Dendritic cell treated with granulocyte-macrophage colony-stimulating factor and Interleukin-4, amounts not matched to agents 40 ng/mL and 50 ng/mL, for 4 days (primary cell): ENCODE results near the gene BCL2L13.

Experiments used
- H3K27ac Mint-ChIP-seq: one replicate; pipeline ENCODE4 v1.8.0; 2022; ENCODE audit warnings: mild to moderate bottlenecking, mixed read lengths
- H3K27me3 Mint-ChIP-seq: one replicate; pipeline ENCODE4 v1.8.0; 2022; ENCODE audit warnings: mild to moderate bottlenecking, mixed read lengths
- H3K36me3 Mint-ChIP-seq: one replicate; pipeline ENCODE4 v1.8.0; 2022; ENCODE audit warnings: low read depth, mixed read lengths
- H3K4me1 Mint-ChIP-seq: one replicate; pipeline ENCODE4 v1.8.0; 2022; ENCODE audit warnings: low read depth, mixed read lengths
- H3K4me3 Mint-ChIP-seq: one replicate; pipeline ENCODE4 v1.8.0; 2022; ENCODE audit warnings: mild to moderate bottlenecking, moderate library complexity, mixed read lengths
- H3K9me3 Mint-ChIP-seq: one replicate; pipeline ENCODE4 v1.8.0; 2022; ENCODE audit warnings: mixed read lengths
- intact Hi-C: fragments of 100-400 bp; cut with micrococcal nuclease; formaldehyde crosslinking; loops from one replicate; pipeline ENCODE4 v1.15.0; 2022

The BCL2L13 gene

DNA sequence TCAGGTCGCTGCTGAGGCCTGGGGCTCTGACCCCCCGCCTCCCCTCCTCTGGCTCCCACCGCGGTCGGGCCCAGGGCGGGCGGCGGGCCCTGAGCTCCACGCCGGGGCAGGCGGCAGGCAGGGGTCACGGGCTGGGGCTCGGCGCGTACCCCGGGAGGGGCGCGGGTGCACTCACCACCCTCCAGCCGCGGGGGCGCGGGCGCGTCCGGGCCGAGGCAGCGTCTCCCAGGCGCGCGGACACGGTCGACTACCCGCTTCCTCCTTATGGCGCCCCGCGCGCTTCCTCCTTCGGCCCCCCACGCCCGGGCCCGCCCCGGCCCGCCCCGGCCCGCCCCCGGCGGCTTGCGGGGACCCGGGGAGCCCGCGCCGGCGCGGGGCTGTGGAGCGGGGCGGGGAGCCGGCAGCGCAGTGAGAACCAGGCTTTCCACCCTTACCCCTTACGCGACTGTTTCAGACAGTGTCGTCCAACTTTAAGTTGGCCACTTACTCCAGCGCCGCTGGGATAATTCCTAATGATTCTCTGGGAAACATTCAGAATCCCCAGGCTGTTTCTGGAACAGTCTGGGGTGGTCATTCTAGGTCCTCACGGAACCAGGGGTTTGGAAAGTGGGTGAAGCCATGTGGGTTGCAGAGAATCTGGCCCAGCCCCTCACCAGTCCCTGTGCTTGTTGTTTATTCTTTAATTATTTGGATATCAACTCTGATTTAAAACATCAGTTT, 135.8 kb downstream of the BCL2L13 start, which contains the start of gene BID:
BID (minus strand) TSS at position 264 of the 720 bp plus-strand sequence. CDS start 24,353 bp downstream, outside the sequence.
- H3K9me3 Mint-ChIP-seq, result no peaks in the 10 kb centered on the region

DNA sequence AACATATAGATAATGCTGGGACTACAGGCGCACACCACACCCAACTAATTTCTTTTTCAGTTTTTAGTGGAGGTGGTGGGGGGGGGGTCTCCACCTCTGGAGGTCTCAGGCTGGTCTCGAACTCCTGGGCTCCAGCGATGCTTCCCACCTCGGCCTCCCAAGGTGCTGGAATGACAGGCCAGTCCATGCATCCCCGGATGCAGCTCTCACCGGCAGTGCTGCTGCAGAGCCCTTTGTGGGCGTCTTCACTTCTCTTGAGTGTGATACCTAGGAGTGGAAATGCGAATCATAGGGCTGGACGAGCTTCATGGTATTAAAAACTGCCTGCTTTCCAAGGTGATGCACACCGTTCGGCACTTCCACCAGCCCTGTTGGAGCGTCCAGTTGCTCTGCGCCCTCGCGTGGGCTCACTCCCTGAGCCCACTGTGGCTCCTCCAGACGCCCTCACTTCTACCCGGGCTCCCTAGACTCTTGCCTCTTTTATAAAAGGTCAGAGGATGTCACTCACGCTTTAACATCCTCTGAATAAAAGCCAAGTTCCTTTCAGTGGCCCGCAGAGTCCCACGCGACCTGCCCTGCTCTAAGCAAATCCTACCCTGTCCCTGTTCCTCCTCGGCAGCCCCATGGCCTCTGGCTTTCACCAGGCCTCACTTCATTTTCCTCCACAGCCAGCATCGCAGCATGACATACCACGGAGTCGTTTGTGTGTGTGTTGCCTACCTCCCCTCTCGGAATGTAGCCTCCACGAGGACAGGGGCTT, 136.5 kb downstream of the BCL2L13 start:
- Mint-ChIP-seq H3K4me3 (peak overlapping the region; percentile 44), H3K4me1 (peaks cover 80% of the 10 kb centered on the region), H3K9me3 (no peaks in the 10 kb centered on the region), H3K27ac (peak overlapping the region; percentile 100), H3K36me3 (peaks cover 44% of the 10 kb centered on the region), H3K27me3 (no peaks in the 10 kb centered on the region)
- intact Hi-C loops, result no loop called here

More for the DNA sequence above, 135.8 kb downstream of the BCL2L13 start, which contains the start of gene BID:
- H3K4me3 Mint-ChIP-seq, result peak within 1 kb of the TSS; percentile 96
- peaks cover 51% of the 10 kb centered on the region for H3K36me3 Mint-ChIP-seq
- H3K4me1 Mint-ChIP-seq, result peaks cover 80% of the 10 kb centered on the region
- no peaks in the 10 kb centered on the region for H3K27me3 Mint-ChIP-seq
- H3K27ac Mint-ChIP-seq, result peak within 1 kb of the TSS; percentile 100
- intact Hi-C loops, result no loop called here

DNA sequence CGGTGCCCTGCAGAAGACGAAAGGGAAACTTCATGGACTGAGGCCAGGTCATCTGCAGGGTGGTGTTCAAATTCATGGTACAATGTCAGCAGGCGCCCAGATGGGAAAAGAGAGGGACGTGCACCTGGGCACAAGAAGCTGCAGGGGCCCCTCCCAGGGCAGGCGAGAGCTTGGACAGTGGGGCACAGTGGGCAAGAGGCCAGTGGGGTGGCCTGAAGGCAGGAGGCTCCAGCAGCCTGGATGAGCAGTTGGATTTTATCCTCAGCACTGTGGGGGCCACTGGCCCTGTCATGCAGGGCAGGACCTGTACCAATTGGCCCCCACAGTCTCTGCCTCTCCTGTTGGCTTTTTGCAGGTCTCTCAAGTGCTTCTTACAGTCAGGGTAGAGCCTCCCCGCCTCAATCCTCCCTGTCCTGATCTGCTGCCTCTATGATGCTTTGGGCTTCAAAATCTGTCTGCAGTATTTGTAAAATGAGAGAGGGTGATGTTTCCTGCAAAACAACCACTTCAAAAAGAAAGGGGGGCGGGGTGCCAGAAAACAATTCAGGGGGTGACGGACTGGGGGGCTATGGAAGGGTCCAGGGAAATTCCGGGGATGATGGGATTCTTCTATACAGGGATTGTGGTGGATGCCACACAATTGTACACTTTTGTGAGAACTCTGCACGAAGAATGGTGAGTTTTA, 137.4 kb downstream of the BCL2L13 start:
- peaks cover 80% of the 10 kb centered on the region for H3K4me1 Mint-ChIP-seq
- no peak overlapping the region for H3K4me3 Mint-ChIP-seq
- H3K9me3 Mint-ChIP-seq, result no peaks in the 10 kb centered on the region
- no peaks in the 10 kb centered on the region for H3K27me3 Mint-ChIP-seq
- H3K27ac Mint-ChIP-seq, result peak overlapping the region; percentile 100
- intact Hi-C loops, result no loop called here
- H3K36me3 Mint-ChIP-seq, result peaks cover 36% of the 10 kb centered on the region

GRCh38 chr22:17777005-17777716, 138.6 kb downstream of the BCL2L13 start:
- H3K27ac Mint-ChIP-seq, result peak overlapping the region; percentile 100
- intact Hi-C loops, result no loop called here
- peak overlapping the region; percentile 89 for H3K4me3 Mint-ChIP-seq
- peaks cover 80% of the 10 kb centered on the region for H3K4me1 Mint-ChIP-seq
- H3K9me3 Mint-ChIP-seq, result no peaks in the 10 kb centered on the region
- no peaks in the 10 kb centered on the region for H3K27me3 Mint-ChIP-seq
- H3K36me3 Mint-ChIP-seq, result peaks cover 24% of the 10 kb centered on the region

GRCh38 chr22:17777717-17778044, 139.1 kb downstream of the BCL2L13 start:
- Mint-ChIP-seq H3K9me3 (no peaks in the 10 kb centered on the region), H3K27me3 (no peaks in the 10 kb centered on the region), H3K4me1 (peaks cover 80% of the 10 kb centered on the region), H3K4me3 (peak overlapping the region; percentile 89), H3K36me3 (peaks cover 18% of the 10 kb centered on the region), H3K27ac (peak overlapping the region; percentile 100)
- intact Hi-C loops, result no loop called here

- Mint-ChIP-seq H3K4me1 (peaks cover 84% of the 10 kb centered on the region), H3K9me3 (no peaks in the 10 kb centered on the region), H3K36me3 (peaks cover 10% of the 10 kb centered on the region), H3K27ac (peak overlapping the region; percentile 100), H3K4me3 (peak overlapping the region; percentile 89), H3K27me3 (no peaks in the 10 kb centered on the region)
- intact Hi-C loops, result no loop called here
Measured at GRCh38 chr22:17778412-17778976, 139.9 kb downstream of the BCL2L13 start.

DNA sequence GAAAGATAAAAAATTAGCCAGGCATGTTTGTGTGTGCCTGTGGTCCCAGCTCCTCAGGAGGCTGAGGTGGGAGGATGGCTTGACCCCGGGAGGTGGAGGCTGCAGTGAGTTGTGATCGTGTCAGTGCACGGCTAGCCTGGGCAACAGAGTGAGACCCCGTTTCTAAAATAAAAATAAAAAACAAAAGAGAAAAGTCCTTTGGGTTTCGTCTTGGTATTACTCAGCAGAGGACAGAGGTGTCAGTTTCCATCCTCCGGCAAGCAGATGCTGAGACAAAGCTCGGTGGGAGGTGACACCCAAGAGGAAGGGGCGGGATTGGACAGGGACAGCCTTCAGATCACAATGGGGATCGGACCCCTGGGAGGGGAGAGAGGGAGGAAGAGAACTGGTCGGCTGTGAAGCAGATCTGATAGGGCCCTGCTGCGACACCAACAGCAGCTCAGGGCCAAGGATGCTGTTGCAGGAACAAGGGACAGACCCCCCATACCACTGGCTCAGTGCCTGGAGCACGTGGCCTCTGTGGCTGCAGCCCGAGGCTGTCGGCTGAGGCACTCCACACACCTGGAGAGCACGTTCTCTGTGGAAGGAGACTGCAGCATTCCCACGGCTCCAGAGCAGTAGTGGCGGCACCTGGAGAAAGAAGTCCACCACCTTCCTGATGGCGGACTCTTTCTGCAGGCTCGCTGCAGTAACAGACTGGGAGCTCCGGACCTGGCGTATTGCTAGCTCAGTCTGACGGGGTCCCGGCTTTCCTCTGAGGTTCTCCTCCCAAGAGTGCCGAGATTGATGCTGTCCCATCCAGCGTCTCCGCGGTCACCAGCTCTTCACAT, 140.9 kb downstream of the BCL2L13 start:
- no peaks in the 10 kb centered on the region for H3K9me3 Mint-ChIP-seq
- peaks cover 86% of the 10 kb centered on the region for H3K4me1 Mint-ChIP-seq
- peak overlapping the region; percentile 37 for H3K4me3 Mint-ChIP-seq
- H3K27me3 Mint-ChIP-seq, result no peaks in the 10 kb centered on the region
- peaks cover 8% of the 10 kb centered on the region for H3K36me3 Mint-ChIP-seq
- intact Hi-C loops, result loop anchor here (2.0 kb wide), 3 partner anchors 19 to 27 kb away; no protein-coding TSS in a partner anchor
- peak overlapping the region; percentile 100 for H3K27ac Mint-ChIP-seq

DNA sequence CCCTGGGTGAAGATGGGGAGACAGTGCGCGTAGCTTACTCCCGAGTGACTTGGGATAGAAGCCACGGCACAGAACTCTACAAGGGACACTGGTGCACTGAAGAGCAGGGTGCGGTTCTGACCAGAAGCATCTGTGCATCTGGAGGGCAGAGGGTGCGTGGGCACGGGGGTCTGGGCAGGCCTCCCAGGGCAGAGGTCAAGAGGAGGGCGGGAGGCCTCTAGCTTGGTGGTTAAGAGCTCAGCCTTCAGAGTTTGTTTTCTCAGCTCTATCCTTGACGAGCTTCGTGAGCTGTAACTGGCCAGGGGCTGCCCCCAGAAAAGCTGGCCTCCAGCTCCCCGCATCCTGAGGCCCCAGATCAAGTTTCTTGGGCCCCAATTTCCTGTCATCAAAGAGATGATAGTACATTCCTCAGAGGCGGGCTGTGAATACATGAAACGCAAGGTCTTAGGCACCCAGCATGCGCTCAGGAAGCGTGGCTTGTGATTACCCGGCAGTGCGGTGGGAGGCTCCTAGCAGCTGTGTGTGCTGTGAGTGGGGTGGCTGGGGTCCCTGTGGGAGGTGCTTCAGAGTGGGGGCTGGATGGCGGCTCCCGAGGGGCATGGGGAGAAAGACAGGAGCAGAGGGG, 141.7 kb downstream of the BCL2L13 start:
- Mint-ChIP-seq H3K4me1 (peaks cover 79% of the 10 kb centered on the region), H3K27ac (peak overlapping the region; percentile 87), H3K4me3 (no peak overlapping the region), H3K9me3 (no peaks in the 10 kb centered on the region), H3K27me3 (no peaks in the 10 kb centered on the region), H3K36me3 (peaks cover 8% of the 10 kb centered on the region)
- intact Hi-C loops, result loop anchor here (2.0 kb wide), 3 partner anchors 19 to 27 kb away; no protein-coding TSS in a partner anchor
